Neural cell (in vitro differentiated cells): ENCODE data around the gene ETNK2. TPM values are rescaled to one million over a fixed set of nuclear protein-coding genes. Genes with fewer than 3 reads are reported as not detected.

Source experiments
- H2AFZ ChIP-seq: fragments of 200-600, 300-800 bp; sonication (generic), shearing (Covaris generic); 2 replicates; pipeline ENCODE4 v1.6.0; 2014; ENCODE audit warnings: low read depth, mild to moderate bottlenecking, antibody characterized with exemption, low read length, moderate library complexity
- H3F3A ChIP-seq: fragments of 200-600 bp; shearing (Covaris generic); 2 replicates; pipeline ENCODE4 v1.6.1; 2016; ENCODE audit warnings: mild to moderate bottlenecking, moderate library complexity, mixed read lengths, antibody characterized with exemption, low read length; ENCODE audit not compliant: insufficient read depth, poor library complexity, severe bottlenecking
- H3K27ac ChIP-seq: fragments of 200-600, 300-800 bp; sonication (generic), shearing (Covaris generic); 2 replicates; pipeline ENCODE4 v1.5.1; 2014; ENCODE audit warnings: mild to moderate bottlenecking, low read length, moderate library complexity
- H3K27me3 ChIP-seq: fragments of 300-800, 200-600 bp; sonication (generic), shearing (Covaris generic); 2 replicates; pipeline ENCODE4 v1.6.0; 2014; ENCODE audit warnings: mild to moderate bottlenecking, low read depth, low read length, moderate library complexity; ENCODE audit not compliant: insufficient read depth
- H3K36me3 ChIP-seq: fragments of 300-800, 200-600 bp; sonication (generic), shearing (Covaris generic); 2 replicates; pipeline ENCODE4 v1.5.1; 2014; ENCODE audit warnings: mild to moderate bottlenecking, antibody characterized with exemption, low read length, moderate library complexity; ENCODE audit not compliant: insufficient read depth
- H3K4me2 ChIP-seq: fragments of 300-800, 200-600 bp; sonication (generic), shearing (Covaris generic); 2 replicates; pipeline ENCODE4 v1.6.0; 2014; ENCODE audit warnings: mild to moderate bottlenecking, low read length
- H3K4me3 ChIP-seq: fragments of 300-800, 200-600 bp; sonication (generic), shearing (Covaris generic); 2 replicates; pipeline ENCODE4 v1.5.1; 2014; ENCODE audit warnings: mild to moderate bottlenecking, low read length, moderate library complexity
- H3K79me2 ChIP-seq: fragments of 200-600 bp; shearing (Covaris generic); replicated peaks from 2 replicates; pipeline ENCODE4 v1.6.0; 2014; ENCODE audit warnings: mild to moderate bottlenecking, low read length, moderate library complexity; ENCODE audit not compliant: insufficient read depth
- H3K9ac ChIP-seq: fragments of 300-800, 200-600 bp; sonication (generic), shearing (Covaris generic); 2 replicates; pipeline ENCODE4 v1.6.1; 2016; ENCODE audit warnings: mild to moderate bottlenecking, low read length, mixed read lengths
- H3K9me2 ChIP-seq: fragments of 200-600 bp; shearing (Covaris generic); 2 replicates; pipeline ENCODE4 v1.6.1; 2016; ENCODE audit warnings: mild to moderate bottlenecking, low read length, mixed read lengths; ENCODE audit not compliant: insufficient read depth
- H3K9me3 ChIP-seq: fragments of 200-600, 300-800 bp; sonication (generic), shearing (Covaris generic); 2 replicates; pipeline ENCODE4 v1.6.1; 2016; ENCODE audit warnings: mild to moderate bottlenecking, mixed run types, low read length, moderate library complexity, mixed read lengths
- H4K20me1 ChIP-seq: fragments of 200-600 bp; shearing (Covaris generic); 2 replicates; pipeline ENCODE4 v1.6.1; 2016; ENCODE audit warnings: mild to moderate bottlenecking, mixed run types; ENCODE audit not compliant: insufficient read depth
- EP300 ChIP-seq: fragments of 450-650 bp; conservative IDR thresholded peaks from 2 replicates; pipeline ENCODE4 v1.6.1; 2014; ENCODE audit warnings: antibody characterized with exemption, mild to moderate bottlenecking, moderate library complexity; ENCODE audit not compliant: poor library complexity, severe bottlenecking
- EZH2 ChIP-seq: fragments of 200-600, 300-800 bp; shearing (Covaris generic), sonication (generic); IDR thresholded peaks from 2 replicates; pipeline ENCODE4 v1.6.1; 2014; ENCODE audit warnings: antibody characterized with exemption, low read length, borderline replicate concordance, mild to moderate bottlenecking; ENCODE audit not compliant: insufficient read depth, poor library complexity, severe bottlenecking
- MXI1 ChIP-seq: fragments of 450-650 bp; conservative IDR thresholded peaks from 2 replicates; pipeline ENCODE4 v1.6.1; 2014; ENCODE audit warnings: antibody characterized with exemption, mild to moderate bottlenecking; ENCODE audit not compliant: poor library complexity, severe bottlenecking
- POLR2AphosphoS5 ChIP-seq: IDR thresholded peaks from 2 replicates; pipeline ENCODE4 v1.6.1; 2012
- RAD21 ChIP-seq: fragments of 450-650 bp; conservative IDR thresholded peaks from 2 replicates; pipeline ENCODE4 v1.6.1; 2014; ENCODE audit warnings: antibody characterized with exemption, mild to moderate bottlenecking, moderate library complexity
- SMC3 ChIP-seq: fragments of 450-650 bp; conservative IDR thresholded peaks from 2 replicates; pipeline ENCODE4 v1.6.1; 2014; ENCODE audit warnings: antibody characterized with exemption, mild to moderate bottlenecking, moderate library complexity; ENCODE audit not compliant: poor library complexity
- TAF1 ChIP-seq: IDR thresholded peaks from 2 replicates; pipeline ENCODE4 v1.6.1; 2012; ENCODE audit warnings: low read depth
- polyA plus RNA-seq: library from polyadenylated mRNA; depleted of rRNA; stranded (reverse); fragments of >200 nt; gene quantifications from 2 replicates; pipeline ENCODE4 v1.2.3, GENCODE V29; 2014
- TF ChIP-seq, protein P1 (sequence below): fragments of 450-650 bp; IDR thresholded peaks from 2 replicates; pipeline ENCODE4 v1.5.1; 2014; ENCODE audit warnings: antibody characterized with exemption, mild to moderate bottlenecking, moderate library complexity; ENCODE audit not compliant: poor library complexity, severe bottlenecking
- TF ChIP-seq, protein P2 (sequence below): IDR thresholded peaks from 2 replicates; pipeline ENCODE4 v1.6.1; 2012; ENCODE audit warnings: borderline replicate concordance

The ETNK2 gene
- polyA plus RNA-seq, 1 donor from 2014 or later = 26.7 TPM

DNA sequence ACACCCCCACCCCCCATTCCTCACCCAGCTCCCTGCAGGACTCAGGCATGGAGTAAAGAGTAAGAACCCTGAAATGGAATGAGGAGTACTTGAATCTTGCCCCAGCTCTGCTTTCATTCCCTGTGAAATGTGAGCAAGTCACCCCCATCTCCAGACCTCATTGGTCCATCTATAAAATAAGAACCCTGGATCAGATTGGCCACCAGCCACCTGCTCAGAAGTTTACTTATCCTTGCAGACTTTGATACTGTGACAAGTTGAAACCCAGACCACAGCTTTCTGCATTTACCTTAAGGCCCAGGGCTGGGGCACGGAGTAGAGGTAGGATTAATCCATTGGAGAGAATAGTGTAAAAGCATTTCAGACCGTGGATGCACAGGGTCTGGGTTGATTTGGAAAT lies 42.2 kb upstream of the ETNK2 start:
- H3F3A ChIP-seq = peaks cover 5% of the 10 kb centered on the region
- no peaks in the 10 kb centered on the region for H4K20me1 ChIP-seq
- TF ChIP-seq TAF1 (no peak), EZH2 (no peak), RAD21 (no peak), MXI1 (no peak), POLR2AphosphoS5 (no peak), EP300 (no peak), SMC3 (no peak)
- TF ChIP-seq, protein P1, sequence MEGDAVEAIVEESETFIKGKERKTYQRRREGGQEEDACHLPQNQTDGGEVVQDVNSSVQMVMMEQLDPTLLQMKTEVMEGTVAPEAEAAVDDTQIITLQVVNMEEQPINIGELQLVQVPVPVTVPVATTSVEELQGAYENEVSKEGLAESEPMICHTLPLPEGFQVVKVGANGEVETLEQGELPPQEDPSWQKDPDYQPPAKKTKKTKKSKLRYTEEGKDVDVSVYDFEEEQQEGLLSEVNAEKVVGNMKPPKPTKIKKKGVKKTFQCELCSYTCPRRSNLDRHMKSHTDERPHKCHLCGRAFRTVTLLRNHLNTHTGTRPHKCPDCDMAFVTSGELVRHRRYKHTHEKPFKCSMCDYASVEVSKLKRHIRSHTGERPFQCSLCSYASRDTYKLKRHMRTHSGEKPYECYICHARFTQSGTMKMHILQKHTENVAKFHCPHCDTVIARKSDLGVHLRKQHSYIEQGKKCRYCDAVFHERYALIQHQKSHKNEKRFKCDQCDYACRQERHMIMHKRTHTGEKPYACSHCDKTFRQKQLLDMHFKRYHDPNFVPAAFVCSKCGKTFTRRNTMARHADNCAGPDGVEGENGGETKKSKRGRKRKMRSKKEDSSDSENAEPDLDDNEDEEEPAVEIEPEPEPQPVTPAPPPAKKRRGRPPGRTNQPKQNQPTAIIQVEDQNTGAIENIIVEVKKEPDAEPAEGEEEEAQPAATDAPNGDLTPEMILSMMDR = no peak
- TF ChIP-seq, protein P2, sequence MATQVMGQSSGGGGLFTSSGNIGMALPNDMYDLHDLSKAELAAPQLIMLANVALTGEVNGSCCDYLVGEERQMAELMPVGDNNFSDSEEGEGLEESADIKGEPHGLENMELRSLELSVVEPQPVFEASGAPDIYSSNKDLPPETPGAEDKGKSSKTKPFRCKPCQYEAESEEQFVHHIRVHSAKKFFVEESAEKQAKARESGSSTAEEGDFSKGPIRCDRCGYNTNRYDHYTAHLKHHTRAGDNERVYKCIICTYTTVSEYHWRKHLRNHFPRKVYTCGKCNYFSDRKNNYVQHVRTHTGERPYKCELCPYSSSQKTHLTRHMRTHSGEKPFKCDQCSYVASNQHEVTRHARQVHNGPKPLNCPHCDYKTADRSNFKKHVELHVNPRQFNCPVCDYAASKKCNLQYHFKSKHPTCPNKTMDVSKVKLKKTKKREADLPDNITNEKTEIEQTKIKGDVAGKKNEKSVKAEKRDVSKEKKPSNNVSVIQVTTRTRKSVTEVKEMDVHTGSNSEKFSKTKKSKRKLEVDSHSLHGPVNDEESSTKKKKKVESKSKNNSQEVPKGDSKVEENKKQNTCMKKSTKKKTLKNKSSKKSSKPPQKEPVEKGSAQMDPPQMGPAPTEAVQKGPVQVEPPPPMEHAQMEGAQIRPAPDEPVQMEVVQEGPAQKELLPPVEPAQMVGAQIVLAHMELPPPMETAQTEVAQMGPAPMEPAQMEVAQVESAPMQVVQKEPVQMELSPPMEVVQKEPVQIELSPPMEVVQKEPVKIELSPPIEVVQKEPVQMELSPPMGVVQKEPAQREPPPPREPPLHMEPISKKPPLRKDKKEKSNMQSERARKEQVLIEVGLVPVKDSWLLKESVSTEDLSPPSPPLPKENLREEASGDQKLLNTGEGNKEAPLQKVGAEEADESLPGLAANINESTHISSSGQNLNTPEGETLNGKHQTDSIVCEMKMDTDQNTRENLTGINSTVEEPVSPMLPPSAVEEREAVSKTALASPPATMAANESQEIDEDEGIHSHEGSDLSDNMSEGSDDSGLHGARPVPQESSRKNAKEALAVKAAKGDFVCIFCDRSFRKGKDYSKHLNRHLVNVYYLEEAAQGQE = no peak
- H3K36me3 ChIP-seq = no peaks in the 10 kb centered on the region
- H3K9me2 ChIP-seq = no peaks in the 10 kb centered on the region
- no peaks in the 10 kb centered on the region for H3K9me3 ChIP-seq
- H3K27ac ChIP-seq = no peak overlapping the region
- no peak overlapping the region for H3K4me3 ChIP-seq
- no peak overlapping the region for H2AFZ ChIP-seq
- no peak overlapping the region for H3K9ac ChIP-seq
- H3K27me3 ChIP-seq = no peaks in the 10 kb centered on the region
- no peak overlapping the region for H3K4me2 ChIP-seq
- H3K79me2 ChIP-seq = no peaks in the 10 kb centered on the region

DNA sequence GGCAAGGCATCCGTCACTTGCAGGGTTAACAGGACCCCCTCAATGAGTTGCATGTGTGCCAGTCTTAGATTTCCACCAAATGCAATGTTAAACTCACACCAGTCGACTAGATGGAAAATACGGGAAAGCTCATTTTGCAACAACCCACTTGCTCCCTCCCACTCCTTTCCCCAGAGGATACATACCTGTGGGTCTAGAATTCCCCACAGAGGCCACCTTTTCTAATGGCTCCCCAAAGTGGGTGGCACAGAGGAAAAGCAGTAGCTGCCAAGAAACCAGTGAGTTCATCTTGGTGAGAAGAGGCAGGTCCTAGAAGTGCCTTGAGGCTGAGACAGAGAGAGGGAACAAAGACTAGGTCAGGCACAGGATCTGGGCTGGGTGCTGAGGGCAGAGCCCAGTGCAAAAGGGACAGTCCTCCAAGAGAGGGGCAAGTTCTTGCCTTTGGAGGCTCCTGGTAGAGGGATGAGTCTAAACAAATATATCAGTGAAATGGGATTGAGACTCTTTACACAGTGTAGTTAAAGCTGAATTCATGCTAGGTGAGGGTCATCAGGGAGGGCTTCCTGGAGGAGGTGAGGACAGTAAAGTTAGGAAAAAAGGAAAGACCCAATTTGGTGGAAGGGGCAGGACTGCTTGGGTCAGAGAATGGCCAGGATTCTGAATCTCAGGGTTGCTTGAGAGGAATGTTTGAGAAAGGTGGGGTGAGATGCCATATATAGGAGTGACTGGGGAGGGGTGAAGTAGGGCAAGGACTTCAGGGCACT lies 40.9 kb upstream of the ETNK2 start:
- no peak overlapping the region for H3K9ac ChIP-seq
- H3K9me2 ChIP-seq = no peaks in the 10 kb centered on the region
- H3F3A ChIP-seq = peaks cover 5% of the 10 kb centered on the region
- no peaks in the 10 kb centered on the region for H3K9me3 ChIP-seq
- no peak overlapping the region for H3K4me3 ChIP-seq
- H3K79me2 ChIP-seq = no peaks in the 10 kb centered on the region
- no peaks in the 10 kb centered on the region for H4K20me1 ChIP-seq
- H2AFZ ChIP-seq = no peak overlapping the region
- TF ChIP-seq, protein P1 = no peak
- no peak for TF ChIP-seq EZH2
- TF ChIP-seq EP300 = no peak
- no peak for TF ChIP-seq MXI1
- no peak for TF ChIP-seq RAD21
- TF ChIP-seq POLR2AphosphoS5 = no peak
- TF ChIP-seq, protein P2 = no peak
- no peak for TF ChIP-seq SMC3
- TF ChIP-seq TAF1 = no peak
- H3K27me3 ChIP-seq = no peaks in the 10 kb centered on the region
- no peak overlapping the region for H3K27ac ChIP-seq
- H3K4me2 ChIP-seq = no peak overlapping the region
- no peaks in the 10 kb centered on the region for H3K36me3 ChIP-seq
